K562 (cell line): ENCODE measurements around the gene TCAP. TPM values are rescaled to one million over a fixed set of nuclear protein-coding genes. Genes with fewer than 3 reads are reported as not detected.
A peak's percentile ranks its signal among the peaks of the same experiment; 100 is the strongest.

ENCODE experiments used
- ATAC-seq: fragments of 200-7000 bp; cut with Tn5 transposase; 3 replicates; pipeline ENCODE4 v1.9.1; 2020; ENCODE audit warnings: moderate library complexity
- BruUV-seq: library from RNA; stranded (reverse); fragments of 400-500 nt; replicated peaks from 2 replicates; lab custom pipeline; 2021; lab: Mats Ljungman, UMichigan
- CTCF ChIA-PET: fragments of 300-600 bp; formaldehyde crosslinking; extraction: SDS; loops from one replicate; lab custom pipeline; 2021; ENCODE audit warnings: low intra/inter-chr PET ratio; lab: Yijun Ruan, JAX
- POLR2A ChIA-PET: fragments of 300-600, 350-650 bp; sonication (Branson Sonifier 250); formaldehyde crosslinking; extraction: SDS; loops from one replicate; lab custom pipeline; 2021; ENCODE audit warnings: antibody characterized with exemption, inconsistent platforms; lab: Yijun Ruan, JAX
- DNase-seq, 4 experiments: peaks; one replicate each; pipeline versions ENCODE4 v3.0.0 to v3.0.0-alpha.2; 2011 to 2018; ENCODE audit warnings: low spot score in 3 of 4, mixed read lengths in 3 of 4; ENCODE audit errors: extremely low read depth in 1 of 4
- FAIRE-seq: peaks from 2 replicates; lab custom pipeline; 2011; peaks lifted over from hg19 to GRCh38; lab: Jason Lieb, UNC
- H2AFZ ChIP-seq: 2 replicates; pipeline ENCODE4 v1.6.0; 2011; ENCODE audit warnings: low read depth, low read length, control low read depth, inconsistent platforms
- H3K27ac ChIP-seq: fragments of 200-600 bp; 3 replicates; pipeline ENCODE4 v1.8.0; 2011; ENCODE audit warnings: low read depth, mild to moderate bottlenecking, control low read depth, inconsistent platforms, low read length, moderate library complexity, mixed read lengths; ENCODE audit errors: extremely low read depth
- H3K27me3 ChIP-seq, 2 experiments: fragments of 300-600 bp in 1 of 2; 2 replicates in 1 of 2; 3 replicates in 1 of 2; pipeline versions ENCODE4 v1.6.0 to v1.8.0; 2011; ENCODE audit warnings: inconsistent platforms in 2 of 2, low read length in 2 of 2, mild to moderate bottlenecking in 1 of 2, mixed read lengths in 1 of 2, moderate library complexity in 1 of 2; ENCODE audit not compliant: control insufficient read depth in 2 of 2, insufficient read depth in 2 of 2
- H3K36me3 ChIP-seq: fragments of 300-600 bp; 3 replicates; pipeline ENCODE4 v1.8.0; 2011; ENCODE audit warnings: mild to moderate bottlenecking, low read length, inconsistent platforms; ENCODE audit not compliant: control insufficient read depth, insufficient read depth
- H3K4me1 ChIP-seq, 2 experiments: fragments of 200-600 bp in 1 of 2; replicated peaks in 1 of 2; 2 replicates in 1 of 2; 3 replicates in 1 of 2; pipeline versions ENCODE4 v1.5.1 to v1.8.0; 2011; ENCODE audit warnings: inconsistent platforms in 2 of 2, low read length in 2 of 2, mild to moderate bottlenecking in 1 of 2, mixed read lengths in 1 of 2, moderate library complexity in 1 of 2; ENCODE audit not compliant: control insufficient read depth in 2 of 2, insufficient read depth in 2 of 2
- H3K4me2 ChIP-seq: 2 replicates; pipeline ENCODE4 v1.6.1; 2011; ENCODE audit warnings: low read length, control low read depth, inconsistent platforms, mixed read lengths; ENCODE audit not compliant: insufficient read depth
- H3K4me3 ChIP-seq: fragments of 200-600 bp; sonication (generic), shearing (Covaris generic); 2 replicates; pipeline ENCODE4 v1.5.1; 2016; ENCODE audit warnings: control low read depth, inconsistent platforms
- H3K79me2 ChIP-seq: fragments of 200-600 bp; 3 replicates; pipeline ENCODE4 v1.8.0; 2011; ENCODE audit warnings: low read length, inconsistent platforms; ENCODE audit not compliant: control insufficient read depth, insufficient read depth
- H3K9ac ChIP-seq, 2 experiments: 2 replicates each; pipeline versions ENCODE4 v1.6.0 to v1.6.1; 2011; ENCODE audit warnings: low read depth in 2 of 2, low read length in 2 of 2, control low read depth in 1 of 2, inconsistent platforms in 1 of 2, mild to moderate bottlenecking in 1 of 2, mixed read lengths in 1 of 2; ENCODE audit not compliant: insufficient read depth in 1 of 2
- H3K9me1 ChIP-seq: one replicate; pipeline ENCODE4 v1.6.0; 2011; ENCODE audit warnings: inconsistent platforms, mild to moderate bottlenecking, low read length, moderate library complexity; ENCODE audit not compliant: control insufficient read depth, insufficient read depth
- H3K9me3 ChIP-seq: replicated peaks from 2 replicates; pipeline ENCODE4 v1.5.1; 2011; ENCODE audit warnings: low read depth, low read length, inconsistent platforms; ENCODE audit not compliant: control insufficient read depth, insufficient read depth
- H4K20me1 ChIP-seq: replicated peaks from 2 replicates; pipeline ENCODE4 v1.6.1; 2011; ENCODE audit warnings: low read length, inconsistent platforms, mixed read lengths; ENCODE audit not compliant: control insufficient read depth, insufficient read depth
- CBX2 ChIP-seq: fragments of 200-600 bp; sonication (generic); IDR thresholded peaks from one replicate; pipeline ENCODE4 v1.6.1; 2012; ENCODE audit warnings: mild to moderate bottlenecking, low read length, inconsistent platforms; ENCODE audit not compliant: insufficient read depth, poor library complexity, severe bottlenecking
- CHCHD3 ChIP-seq: fragments of 250-450 bp; sonication (Bioruptor Pico); IDR thresholded peaks from 2 replicates; pipeline ENCODE4 v2.1.2; 2022; ENCODE audit warnings: mild to moderate bottlenecking
- COPS2 ChIP-seq: fragments of 450-650 bp; conservative IDR thresholded peaks from 2 replicates; pipeline ENCODE4 v1.6.1; 2016; ENCODE audit warnings: mild to moderate bottlenecking, moderate library complexity
- KDM4B ChIP-seq, 2 experiments: fragments of 450-650 bp in 1 of 2; sonication (generic) in 1 of 2; IDR thresholded peaks; 2 replicates each; pipeline ENCODE4 v1.6.1; 2016 to 2017; ENCODE audit warnings: borderline replicate concordance in 2 of 2, antibody characterized with exemption in 1 of 2, low read depth in 1 of 2, mild to moderate bottlenecking in 1 of 2
- POLR2A ChIP-seq: fragments of 450-650 bp; conservative IDR thresholded peaks from 2 replicates; pipeline ENCODE4 v1.6.1; 2016
- RBM39 ChIP-seq: fragments of 200-400 bp; formaldehyde crosslinking; optimal IDR thresholded peaks from 2 replicates; pipeline ENCODE3; 2018; ENCODE audit warnings: low read depth, low read length
- SMAD4 ChIP-seq: fragments of 250-450 bp; sonication (Bioruptor Pico); conservative IDR thresholded peaks from 2 replicates; pipeline ENCODE4 v1.8.0; 2021; ENCODE audit warnings: inconsistent platforms, mild to moderate bottlenecking, moderate library complexity
- ZKSCAN3 ChIP-seq: fragments of 250-450 bp; sonication (Bioruptor Pico); IDR thresholded peaks from 2 replicates; pipeline ENCODE4 v1.4.0; 2020
- ZNF174 ChIP-seq: fragments of 250-450 bp; sonication (Bioruptor Pico); IDR thresholded peaks from 2 replicates; pipeline ENCODE4 v1.4.0; 2020; ENCODE audit warnings: mild to moderate bottlenecking
- ZNF668 ChIP-seq: fragments of 250-450 bp; sonication (Bioruptor Pico); IDR thresholded peaks from 2 replicates; pipeline ENCODE4 v1.8.0; 2022; ENCODE audit warnings: mild to moderate bottlenecking, inconsistent platforms
- WGBS: fragments of 100-300 bp; shearing (Covaris generic); methylation state at CpG from one replicate; pipeline ENCODE4 v1.1.6; 2016; ENCODE audit warnings: low coverage, mixed read lengths; ENCODE audit not compliant: insufficient coverage; ENCODE audit errors: missing lambda C conversion rate; 5-methylcytosine and 5-hydroxymethylcytosine counted together
- in situ Hi-C: fragments of 300-500 bp; cut with MboI; formaldehyde crosslinking; loops from 4 replicates; pipeline ENCODE4 v1.15.0; 2018; ENCODE audit warnings: inconsistent platforms, mixed read lengths
- intact Hi-C: fragments of 100-400 bp; cut with micrococcal nuclease; formaldehyde crosslinking; loops from 2 replicates; pipeline ENCODE4 v1.14.2; 2022
- polyA plus RNA-seq, 8 experiments: library from polyadenylated mRNA; depleted of rRNA in 4 of 8; stranded (reverse) in 5 of 8; unstranded in 3 of 8; fragments of >200 nt; fragmentation: Nextera tagmentation in 2 of 8; fragmentation: Illumina TruSeq in 1 of 8; extraction: Ambion mirVana in 2 of 8; extraction: Trizol in 1 of 8; gene quantifications; 2 replicates each; pipeline versions ENCODE4 v1.2.1 to v1.2.3, GENCODE V29; 2011 to 2014; ENCODE audit warnings: inconsistent platforms in 1 of 8, missing spikeins in 1 of 8
- total RNA-seq, 7 experiments: library from RNA; depleted of rRNA in 6 of 7; stranded (reverse); fragments of >200 nt in 6 of 7; fragmentation: Illumina TruSeq in 2 of 7; extraction: Trizol in 2 of 7; gene quantifications; 2 replicates each; pipeline versions ENCODE4 v1.2.1 to v1.2.3, GENCODE V29; 2011 to 2021; ENCODE audit warnings: low replicate concordance in 1 of 7
- TF ChIP-seq, protein P1 (sequence below): sonication (generic); formaldehyde crosslinking; IDR thresholded peaks from 2 replicates; pipeline ENCODE4 v1.8.1; 2022; ENCODE audit warnings: missing genetic modification reagents
- TF ChIP-seq, protein P2 (sequence below): fragments of 250-450 bp; sonication (Bioruptor Pico); IDR thresholded peaks from 2 replicates; pipeline ENCODE4 v1.8.0; 2022; ENCODE audit warnings: moderate library complexity, mild to moderate bottlenecking, inconsistent platforms
- TF ChIP-seq, protein P3 (sequence below): fragments of 250-450 bp; sonication (Bioruptor Pico); IDR thresholded peaks from 2 replicates; pipeline ENCODE4 v1.5.0; 2021; ENCODE audit warnings: mild to moderate bottlenecking, moderate library complexity
- TF ChIP-seq, protein P4 (sequence below): fragments of 250-450 bp; sonication (Bioruptor Pico); IDR thresholded peaks from 2 replicates; pipeline ENCODE4 v1.4.0; 2020; ENCODE audit warnings: mild to moderate bottlenecking, moderate library complexity, borderline replicate concordance

TCAP gene
- total and polyA plus RNA-seq, 9 of the 15 experiments (the other 6 are each of a cell fraction or from before 2014, with no cell fraction given), result 0.33 to 1.4 (median 0.82) TPM; not detected in 2

DNA sequence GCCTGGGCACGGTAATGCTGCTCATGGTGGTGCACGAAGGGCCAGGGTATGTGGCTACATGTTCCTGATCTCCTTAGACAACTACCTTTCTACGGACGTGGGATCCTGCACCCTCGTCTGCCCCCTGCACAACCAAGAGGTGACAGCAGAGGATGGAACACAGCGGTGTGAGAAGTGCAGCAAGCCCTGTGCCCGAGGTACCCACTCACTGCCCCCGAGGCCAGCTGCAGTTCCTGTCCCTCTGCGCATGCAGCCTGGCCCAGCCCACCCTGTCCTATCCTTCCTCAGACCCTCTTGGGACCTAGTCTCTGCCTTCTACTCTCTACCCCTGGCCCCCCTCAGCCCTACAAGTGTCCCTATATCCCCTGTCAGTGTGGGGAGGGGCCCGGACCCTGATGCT lies 46.7 kb downstream of the TCAP start:
- Histone ChIP-seq H3K4me1 (peaks cover 0 to 24% of the 10 kb centered on the region in 2 experiments; a peak in 2 of 5 replicates), H3K79me2 (no peaks in the 10 kb centered on the region), H4K20me1 (no peaks in the 10 kb centered on the region), H3K4me2 (no peak overlapping the region), H3K9me1 (no peaks in the 10 kb centered on the region), H3K9me3 (no peaks in the 10 kb centered on the region), H3K27me3 (0 out of 5 replicates have a peak, but pooled peaks cover 0 to 5% of the 10 kb centered on the region in 2 experiments), H3K36me3 (no peaks in the 10 kb centered on the region), H3K9ac (peak overlapping the region in 1 of 2 experiments; percentile 31; a peak in 1 of 4 replicates), H3K27ac (no peak overlapping the region), H2AFZ (no peak overlapping the region), H3K4me3 (no peak overlapping the region)
- FAIRE-seq (no peak), ATAC-seq (no peak), DNase-seq (no peak)
- intact Hi-C loops (no loop called here), in situ Hi-C loops (no loop called here)
- ChIA-PET CTCF (no interaction called here), POLR2A (no interaction called here)
- BruUV-seq, result no TSS peak
- 50% methylated on average over 9 of the region's 10 CpGs for WGBS
- TF ChIP-seq, protein P1, sequence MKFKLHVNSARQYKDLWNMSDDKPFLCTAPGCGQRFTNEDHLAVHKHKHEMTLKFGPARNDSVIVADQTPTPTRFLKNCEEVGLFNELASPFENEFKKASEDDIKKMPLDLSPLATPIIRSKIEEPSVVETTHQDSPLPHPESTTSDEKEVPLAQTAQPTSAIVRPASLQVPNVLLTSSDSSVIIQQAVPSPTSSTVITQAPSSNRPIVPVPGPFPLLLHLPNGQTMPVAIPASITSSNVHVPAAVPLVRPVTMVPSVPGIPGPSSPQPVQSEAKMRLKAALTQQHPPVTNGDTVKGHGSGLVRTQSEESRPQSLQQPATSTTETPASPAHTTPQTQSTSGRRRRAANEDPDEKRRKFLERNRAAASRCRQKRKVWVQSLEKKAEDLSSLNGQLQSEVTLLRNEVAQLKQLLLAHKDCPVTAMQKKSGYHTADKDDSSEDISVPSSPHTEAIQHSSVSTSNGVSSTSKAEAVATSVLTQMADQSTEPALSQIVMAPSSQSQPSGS (CRISPR knock-in tag), result no peak
- no peak for TF ChIP-seq KDM4B (IDR thresholded peaks at IDR 0.05; ENCODE audit: borderline replicate concordance in 2 of 2, low read depth in 1 of 2)
- no peak for TF ChIP-seq SMAD4 (CRISPR knock-in tag)
- no peak for TF ChIP-seq ZNF174 (CRISPR knock-in tag)
- TF ChIP-seq, protein P2, sequence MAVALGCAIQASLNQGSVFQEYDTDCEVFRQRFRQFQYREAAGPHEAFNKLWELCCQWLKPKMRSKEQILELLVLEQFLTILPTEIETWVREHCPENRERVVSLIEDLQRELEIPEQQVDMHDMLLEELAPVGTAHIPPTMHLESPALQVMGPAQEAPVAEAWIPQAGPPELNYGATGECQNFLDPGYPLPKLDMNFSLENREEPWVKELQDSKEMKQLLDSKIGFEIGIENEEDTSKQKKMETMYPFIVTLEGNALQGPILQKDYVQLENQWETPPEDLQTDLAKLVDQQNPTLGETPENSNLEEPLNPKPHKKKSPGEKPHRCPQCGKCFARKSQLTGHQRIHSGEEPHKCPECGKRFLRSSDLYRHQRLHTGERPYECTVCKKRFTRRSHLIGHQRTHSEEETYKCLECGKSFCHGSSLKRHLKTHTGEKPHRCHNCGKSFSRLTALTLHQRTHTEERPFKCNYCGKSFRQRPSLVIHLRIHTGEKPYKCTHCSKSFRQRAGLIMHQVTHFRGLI (CRISPR knock-in tag), result no peak
- TF ChIP-seq CHCHD3 (CRISPR knock-in tag), result no peak
- TF ChIP-seq ZNF668, result no peak
- no peak for TF ChIP-seq RBM39
- TF ChIP-seq ZKSCAN3 (CRISPR knock-in tag), result no peak
- TF ChIP-seq, protein P3, sequence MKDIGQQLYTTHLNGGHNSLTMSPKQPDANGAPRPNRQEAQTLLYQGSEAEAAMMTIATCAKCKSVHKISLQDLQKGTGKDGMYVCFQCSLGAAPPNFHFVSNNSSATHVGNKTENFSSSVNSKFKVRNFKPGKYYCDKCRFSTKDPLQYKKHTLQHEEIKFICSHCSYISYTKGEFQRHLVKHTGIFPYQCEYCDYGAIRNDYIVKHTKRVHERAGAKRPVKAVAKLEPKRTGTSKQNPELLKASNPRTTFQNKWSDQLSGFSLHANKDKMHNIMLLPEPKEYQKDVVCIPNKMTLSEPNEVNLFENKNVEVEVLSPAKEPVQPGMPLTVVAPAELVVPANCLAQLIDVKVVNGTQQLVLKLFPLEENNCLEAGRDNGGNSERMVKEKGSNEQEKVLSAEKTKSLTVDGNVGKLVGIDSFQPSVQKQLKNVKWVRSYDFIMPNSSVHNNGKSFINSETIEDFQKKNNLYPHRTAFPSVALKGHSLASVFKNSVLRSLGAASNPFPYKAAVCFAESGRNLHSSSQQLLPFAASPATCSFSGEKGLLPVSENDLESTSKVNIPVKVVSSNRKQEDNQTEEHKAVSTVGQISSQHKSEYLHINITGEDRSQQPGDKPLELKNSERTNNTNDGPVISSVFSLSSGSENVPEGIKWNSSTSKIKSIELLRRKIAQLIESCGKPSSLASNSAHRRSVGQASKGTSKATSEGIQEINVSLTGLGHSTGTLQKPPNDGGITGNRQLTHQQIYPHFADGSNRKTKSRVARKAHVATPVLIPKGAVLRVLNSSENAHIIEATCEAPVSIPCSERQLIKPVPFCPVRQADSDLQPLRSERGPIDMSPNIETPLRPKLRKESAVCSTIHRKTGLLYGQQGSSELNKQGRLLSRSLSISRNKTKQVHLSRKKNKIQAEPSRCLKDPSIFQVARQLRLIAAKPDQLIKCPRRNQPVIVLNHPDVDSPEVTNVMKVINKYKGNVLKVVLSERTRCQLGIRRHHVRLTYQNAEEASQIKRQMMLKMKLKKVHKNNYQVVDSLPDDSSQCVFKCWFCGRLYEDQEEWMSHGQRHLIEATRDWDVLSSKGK (CRISPR knock-in tag), result no peak
- TF ChIP-seq COPS2, result no peak
- TF ChIP-seq POLR2A, result no peak
- TF ChIP-seq, protein P4, sequence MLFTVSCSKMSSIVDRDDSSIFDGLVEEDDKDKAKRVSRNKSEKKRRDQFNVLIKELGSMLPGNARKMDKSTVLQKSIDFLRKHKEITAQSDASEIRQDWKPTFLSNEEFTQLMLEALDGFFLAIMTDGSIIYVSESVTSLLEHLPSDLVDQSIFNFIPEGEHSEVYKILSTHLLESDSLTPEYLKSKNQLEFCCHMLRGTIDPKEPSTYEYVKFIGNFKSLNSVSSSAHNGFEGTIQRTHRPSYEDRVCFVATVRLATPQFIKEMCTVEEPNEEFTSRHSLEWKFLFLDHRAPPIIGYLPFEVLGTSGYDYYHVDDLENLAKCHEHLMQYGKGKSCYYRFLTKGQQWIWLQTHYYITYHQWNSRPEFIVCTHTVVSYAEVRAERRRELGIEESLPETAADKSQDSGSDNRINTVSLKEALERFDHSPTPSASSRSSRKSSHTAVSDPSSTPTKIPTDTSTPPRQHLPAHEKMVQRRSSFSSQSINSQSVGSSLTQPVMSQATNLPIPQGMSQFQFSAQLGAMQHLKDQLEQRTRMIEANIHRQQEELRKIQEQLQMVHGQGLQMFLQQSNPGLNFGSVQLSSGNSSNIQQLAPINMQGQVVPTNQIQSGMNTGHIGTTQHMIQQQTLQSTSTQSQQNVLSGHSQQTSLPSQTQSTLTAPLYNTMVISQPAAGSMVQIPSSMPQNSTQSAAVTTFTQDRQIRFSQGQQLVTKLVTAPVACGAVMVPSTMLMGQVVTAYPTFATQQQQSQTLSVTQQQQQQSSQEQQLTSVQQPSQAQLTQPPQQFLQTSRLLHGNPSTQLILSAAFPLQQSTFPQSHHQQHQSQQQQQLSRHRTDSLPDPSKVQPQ (CRISPR knock-in tag), result no peak
- TF ChIP-seq CBX2, result no peak
